Stimulated activated CD8-positive, alpha-beta memory T cell treated with anti-CD3 and anti-CD28 coated beads, Interleukin-4, amount 100 ng/mL, for 48 hours (primary cell): ENCODE data around the gene TUBGCP3.

ENCODE experiments used
- DNase-seq: peaks from one replicate; pipeline ENCODE4 v3.0.0-alpha.2; 2020

Gene TUBGCP3

DNA sequence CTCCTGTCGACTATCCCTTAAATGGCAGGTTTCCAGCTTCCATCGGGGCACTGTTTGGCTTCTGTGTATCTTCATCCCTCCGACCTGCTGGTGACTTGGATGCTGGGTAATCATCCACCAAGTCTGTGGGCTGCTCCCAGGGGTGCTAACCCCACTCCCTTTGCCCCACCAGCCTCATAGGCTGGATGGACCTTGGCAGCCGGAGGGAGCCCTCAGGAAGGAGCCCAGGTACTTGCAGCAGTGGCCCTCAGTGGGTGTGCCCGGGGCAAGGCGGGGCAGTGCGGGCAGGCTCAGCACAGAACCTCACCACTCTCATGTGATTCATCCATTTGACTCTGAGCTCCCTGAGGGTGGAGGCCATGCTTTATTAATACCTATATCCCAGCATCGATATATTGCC is 27.4 kb upstream of the TUBGCP3 start:
- DNase-seq: no peak

GRCh38 chr13:112614835-112615234 is 26.9 kb upstream of the TUBGCP3 start:
- DNase-seq: no peak

GRCh38 chr13:112608212-112608611 is 20.3 kb upstream of the TUBGCP3 start:
- no peak for DNase-seq

DNA sequence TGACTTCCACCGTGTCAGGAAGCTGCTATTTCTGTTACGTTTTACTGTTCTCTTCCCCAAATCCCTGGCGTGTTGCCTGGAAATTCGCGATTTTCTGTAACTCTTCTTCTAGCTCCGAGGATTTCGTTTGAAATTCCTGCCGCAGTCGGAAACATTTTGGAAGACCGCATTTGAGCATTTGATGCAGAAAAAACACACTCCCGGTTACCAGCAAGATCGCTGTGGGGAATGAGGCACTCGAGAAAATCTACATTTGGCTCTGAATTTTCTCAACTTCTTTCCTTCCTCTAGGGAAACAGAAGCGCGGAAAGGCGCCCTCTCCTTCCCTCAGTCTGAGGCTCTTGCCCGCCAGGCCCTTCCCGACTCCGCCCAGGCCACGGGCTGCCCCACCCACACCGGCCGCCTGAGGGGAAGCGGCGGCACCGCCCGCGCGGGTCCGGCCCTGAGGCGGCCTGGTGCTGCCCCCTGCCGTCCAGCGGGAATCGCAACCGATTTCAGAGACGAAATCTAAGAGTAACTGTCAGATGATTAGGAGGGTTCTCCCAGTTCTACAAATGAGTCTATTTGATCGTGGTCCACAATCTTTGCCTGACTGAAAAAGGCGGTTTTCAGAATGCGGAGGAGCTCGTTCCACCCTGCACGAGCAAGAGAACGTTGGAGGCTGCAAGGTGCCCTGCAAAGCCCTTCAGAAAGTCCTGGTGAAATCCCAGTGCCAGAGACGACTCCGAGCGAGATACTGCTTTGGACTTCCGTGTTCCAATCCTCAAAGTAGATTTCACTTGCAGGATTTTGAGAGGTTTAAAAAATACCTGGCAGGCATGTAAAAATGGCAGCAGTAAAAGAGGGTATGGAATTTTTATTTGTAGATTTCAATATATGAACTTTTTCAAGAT is 18.4 kb upstream of the TUBGCP3 start:
- DNase-seq: peak; percentile 95

DNA sequence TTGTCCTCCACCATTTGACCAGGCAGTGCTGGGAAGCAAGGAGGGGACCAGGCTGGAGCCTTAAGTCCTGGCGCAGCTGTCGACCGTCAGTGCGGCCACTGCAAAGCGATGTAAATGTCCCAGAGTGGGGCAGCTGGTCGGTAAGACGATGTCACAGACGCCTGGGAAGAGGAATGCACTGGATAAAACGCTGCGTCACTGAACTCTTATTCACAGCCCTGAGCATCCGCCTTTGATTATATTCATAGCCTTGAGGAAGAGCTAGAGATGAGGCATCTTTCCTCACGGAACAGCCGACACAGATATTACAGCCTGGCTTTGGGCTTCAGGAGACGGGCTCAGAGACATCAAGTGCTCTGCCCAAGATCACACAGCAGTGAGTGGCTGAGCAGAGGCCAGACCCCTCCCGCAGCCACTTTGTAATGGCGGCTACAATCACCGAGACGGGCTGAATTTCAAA is 17.6 kb upstream of the TUBGCP3 start:
- no peak for DNase-seq

- DNase-seq: no peak
These were observed 15.8 kb upstream of the TUBGCP3 start for GRCh38 chr13:112603641-112604225.

DNA sequence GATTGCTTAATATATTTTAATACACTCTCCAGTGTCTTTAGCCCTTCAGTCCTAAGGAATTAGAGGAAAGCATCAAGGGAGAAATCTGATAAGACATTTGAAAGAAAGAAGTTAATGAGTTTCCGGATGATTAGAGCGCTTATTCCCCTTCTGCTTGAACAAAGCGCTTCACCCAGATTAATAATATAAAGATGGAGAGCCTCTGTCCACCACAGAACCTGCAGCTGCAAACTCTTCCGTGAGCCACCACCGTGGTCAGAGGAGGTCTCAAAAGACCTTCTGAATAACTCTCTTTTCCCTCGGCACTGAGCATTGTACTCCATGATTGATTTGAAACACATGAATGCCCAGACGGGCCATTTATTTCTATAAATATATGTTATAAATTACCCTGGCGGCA is 14.2 kb upstream of the TUBGCP3 start:
- DNase-seq: no peak

DNA sequence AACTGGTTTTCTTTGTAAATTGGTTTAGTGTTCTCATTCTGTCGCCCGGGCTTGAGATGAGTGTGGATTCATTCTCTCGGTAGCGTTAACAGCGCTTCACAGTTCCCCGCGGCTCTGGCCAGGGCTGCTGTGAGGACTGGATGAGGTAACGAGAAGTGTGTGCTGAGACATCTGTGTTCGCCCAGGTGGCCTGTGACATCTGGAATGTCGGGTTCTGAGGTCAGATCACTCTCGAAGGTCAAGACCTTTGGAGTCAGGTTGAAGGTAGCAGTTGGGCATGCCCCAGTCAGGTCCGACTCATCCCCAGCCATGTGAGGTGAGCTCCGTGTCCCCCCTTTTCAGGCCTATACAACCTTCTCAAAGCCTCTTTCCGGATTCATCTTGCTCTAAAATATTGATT is 13.4 kb upstream of the TUBGCP3 start:
- DNase-seq: no peak

DNA sequence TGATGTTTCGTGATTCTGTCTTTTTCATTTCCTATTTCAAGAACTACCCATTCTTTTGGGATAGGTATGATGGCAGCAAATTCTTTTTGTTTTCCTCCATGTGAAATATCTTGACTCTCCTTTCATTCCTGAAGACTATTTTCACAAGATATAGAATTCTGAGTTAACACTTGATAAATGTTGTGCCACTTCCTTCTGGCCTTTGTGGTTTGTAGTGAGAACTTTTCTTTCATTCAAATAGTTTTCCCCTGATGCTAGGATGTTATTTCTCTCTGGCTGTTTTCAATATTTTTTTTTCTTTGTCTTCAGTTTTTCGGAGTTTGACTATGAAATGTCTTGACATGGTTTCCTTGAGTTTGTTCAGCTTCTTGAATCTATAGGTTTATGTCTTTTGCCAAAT is 8.3 kb upstream of the TUBGCP3 start:
- no peak for DNase-seq

DNA sequence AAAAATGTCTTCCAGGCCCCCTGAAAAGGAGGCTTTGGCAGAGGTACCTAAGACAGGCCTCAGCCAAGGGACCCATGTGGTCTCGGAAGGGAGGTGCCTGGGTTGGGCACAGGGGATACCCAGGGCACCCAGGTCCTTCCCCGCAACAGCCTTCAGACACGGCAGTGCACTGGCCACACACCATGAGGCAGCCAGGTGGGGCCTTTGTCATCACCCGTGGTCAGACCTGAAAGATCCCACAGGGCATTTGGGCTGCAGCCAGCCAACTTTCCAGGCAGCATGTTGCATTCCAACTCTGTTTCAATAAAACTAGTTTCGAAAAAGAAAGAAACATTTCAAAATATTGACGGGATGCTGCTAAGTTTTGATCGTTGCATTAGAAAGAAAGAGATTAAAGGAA is 4.7 kb upstream of the TUBGCP3 start:
- DNase-seq: no peak

GRCh38 chr13:112592181-112592580 is 4.2 kb upstream of the TUBGCP3 start:
- DNase-seq: no peak

GRCh38 chr13:112588490-112589297 is 741 bp upstream of the TUBGCP3 start:
- DNase-seq: no peak

- DNase-seq: peak; percentile 83
These were observed 665 bp downstream of the TUBGCP3 start for GRCh38 chr13:112587212-112587763.

DNA sequence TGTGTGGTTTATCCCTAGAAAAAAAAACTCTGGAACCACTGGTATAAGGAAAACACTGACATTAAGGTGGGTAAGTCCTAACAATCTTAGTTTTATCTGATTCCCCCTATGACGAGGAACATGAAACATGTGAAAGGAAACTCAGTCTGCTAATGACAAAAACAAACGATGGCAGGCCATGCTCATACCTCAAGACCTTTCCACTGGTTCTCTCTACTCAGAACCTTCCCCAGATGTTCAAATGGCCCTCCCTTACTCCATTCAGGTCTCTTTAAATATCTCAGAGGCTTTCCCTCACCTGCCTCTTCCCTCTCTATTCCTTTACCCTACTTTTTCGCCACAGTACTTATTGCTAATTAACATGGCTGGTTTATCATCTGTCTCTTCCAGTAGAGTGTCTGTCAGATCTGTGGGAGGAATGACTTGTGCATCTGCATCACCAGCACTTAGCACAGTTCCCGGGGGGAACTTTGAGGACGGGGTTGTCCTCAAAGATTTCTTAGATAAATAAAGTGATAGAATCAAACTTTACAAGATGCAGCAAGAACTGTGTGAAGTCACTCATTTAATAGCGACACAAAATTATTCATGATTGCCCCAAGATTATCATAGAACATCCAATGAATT is 1.5 kb downstream of the TUBGCP3 start:
- no peak for DNase-seq

DNA sequence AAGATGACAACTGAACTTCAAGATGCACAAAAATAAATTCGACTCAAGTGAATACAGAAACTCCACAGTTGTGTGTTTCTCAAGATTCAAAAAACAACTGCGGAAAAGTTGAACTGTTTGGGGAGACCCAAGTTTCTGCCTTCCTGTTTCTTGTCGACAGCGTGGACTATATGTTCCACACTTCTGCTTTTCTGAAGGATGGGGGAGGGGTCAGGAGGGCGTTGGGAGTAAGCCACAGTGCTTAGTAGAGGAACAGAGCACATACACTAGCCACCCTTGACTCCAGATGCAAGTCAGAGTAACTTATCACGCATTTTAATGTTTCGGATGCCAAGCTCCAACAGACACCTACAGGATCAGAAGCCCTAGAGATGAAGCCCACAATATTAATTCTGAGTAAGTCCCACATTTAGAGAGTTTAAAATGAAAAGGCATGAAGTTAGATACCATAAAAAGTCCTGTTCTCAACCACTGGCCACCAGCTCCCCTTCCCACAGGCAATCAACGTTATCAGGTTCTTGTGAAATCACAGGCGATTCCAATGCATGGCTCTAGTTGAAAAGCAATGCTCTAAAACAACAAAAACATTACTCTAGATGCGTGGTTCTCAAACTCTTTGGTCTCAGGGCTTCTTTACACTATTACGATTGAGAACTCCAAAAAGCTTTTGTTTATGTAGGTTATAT is 4.2 kb downstream of the TUBGCP3 start:
- no peak for DNase-seq

GRCh38 chr13:112582263-112582662 is 5.7 kb downstream of the TUBGCP3 start:
- no peak for DNase-seq

GRCh38 chr13:112580912-112581311 is 7.0 kb downstream of the TUBGCP3 start:
- no peak for DNase-seq

GRCh38 chr13:112580211-112580610 is 7.7 kb downstream of the TUBGCP3 start:
- no peak for DNase-seq

DNA sequence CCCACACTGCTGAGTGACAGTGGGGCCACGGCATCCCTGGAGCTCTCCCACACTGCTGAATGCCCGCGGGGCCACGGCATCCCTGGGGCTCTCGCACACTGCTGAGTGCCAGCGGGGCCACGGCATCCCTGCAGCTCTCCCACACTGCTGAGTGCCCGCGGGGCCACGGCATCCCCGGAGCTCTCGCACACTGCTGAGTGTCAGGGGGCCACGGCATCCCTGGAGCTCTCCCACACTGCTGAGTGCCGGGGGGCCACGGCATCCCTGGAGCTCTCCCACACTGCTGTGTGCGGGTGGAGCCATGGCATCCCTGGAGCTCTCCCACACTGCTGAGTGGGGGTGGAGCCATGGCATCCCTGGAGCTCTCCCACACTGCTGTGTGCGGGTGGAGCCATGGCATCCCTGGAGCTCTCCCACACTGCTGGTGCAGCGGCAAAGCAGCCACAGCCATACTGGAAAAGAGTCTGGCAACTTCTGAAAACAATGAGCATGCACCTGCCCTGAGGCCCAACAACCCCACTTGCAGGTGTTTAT is 8.6 kb downstream of the TUBGCP3 start:
- DNase-seq: no peak

DNA sequence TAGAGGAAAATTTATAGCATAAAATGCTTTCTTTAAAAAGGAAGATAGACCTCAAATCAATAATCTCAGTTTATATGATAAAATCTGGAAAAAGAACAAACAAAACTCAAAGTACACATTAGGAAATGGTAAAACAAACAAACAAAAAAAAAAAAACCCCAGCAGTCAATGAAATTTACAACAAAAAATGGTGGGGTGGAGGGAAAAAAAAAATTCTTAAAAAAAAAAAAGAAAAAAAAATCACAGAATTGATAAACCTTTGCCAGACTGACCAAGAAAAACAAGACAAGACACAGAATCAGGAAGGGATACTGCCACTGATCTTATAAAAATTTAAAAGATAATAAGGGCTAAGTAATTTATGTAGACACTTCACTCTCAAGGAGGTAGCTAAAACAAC is 11.2 kb downstream of the TUBGCP3 start:
- no peak for DNase-seq

- no peak for DNase-seq
These were observed 11.8 kb downstream of the TUBGCP3 start for GRCh38 chr13:112576191-112576590.

DNA sequence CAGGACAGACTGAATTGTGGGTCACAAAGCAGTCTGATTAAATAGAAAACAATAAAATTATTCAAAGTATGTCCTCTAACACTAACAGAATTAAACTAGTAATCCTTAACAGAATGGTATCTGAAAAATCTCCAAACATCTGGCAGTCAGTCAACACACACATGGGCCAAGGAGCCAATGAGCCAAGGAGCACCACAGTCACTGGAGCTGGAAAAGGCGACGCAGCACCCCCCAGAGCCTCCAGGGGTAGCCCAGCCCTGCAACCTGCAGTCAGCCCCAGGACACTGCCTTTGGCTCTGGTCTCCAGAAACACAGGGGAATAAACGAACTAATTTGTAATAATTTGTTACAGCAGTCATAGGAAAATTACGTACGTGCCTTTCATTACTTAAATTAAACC is 12.3 kb downstream of the TUBGCP3 start:
- no peak for DNase-seq
